SU-DHL-6 (cell line): ENCODE data around the gene TMEM271.

Experiments used
- EZH2phosphoT487 ChIP-seq: fragments of 200-600 bp; sonication (generic), shearing (Covaris generic); conservative IDR thresholded peaks from 2 replicates; pipeline ENCODE4 v1.6.1; 2018; ENCODE audit warnings: mild to moderate bottlenecking, antibody characterized with exemption, low read length, moderate library complexity, mixed read lengths
- TF ChIP-seq, protein P1 (sequence below): fragments of 200-600 bp; sonication (generic); IDR thresholded peaks from one replicate; pipeline ENCODE4 v1.5.1; 2017; ENCODE audit warnings: antibody characterized with exemption, mild to moderate bottlenecking, low read length, moderate library complexity; ENCODE audit not compliant: insufficient read depth, poor library complexity, severe bottlenecking

GRCh38 chr4:524196-524595 lies 51.9 kb downstream of the TMEM271 start:
- TF ChIP-seq, protein P1, sequence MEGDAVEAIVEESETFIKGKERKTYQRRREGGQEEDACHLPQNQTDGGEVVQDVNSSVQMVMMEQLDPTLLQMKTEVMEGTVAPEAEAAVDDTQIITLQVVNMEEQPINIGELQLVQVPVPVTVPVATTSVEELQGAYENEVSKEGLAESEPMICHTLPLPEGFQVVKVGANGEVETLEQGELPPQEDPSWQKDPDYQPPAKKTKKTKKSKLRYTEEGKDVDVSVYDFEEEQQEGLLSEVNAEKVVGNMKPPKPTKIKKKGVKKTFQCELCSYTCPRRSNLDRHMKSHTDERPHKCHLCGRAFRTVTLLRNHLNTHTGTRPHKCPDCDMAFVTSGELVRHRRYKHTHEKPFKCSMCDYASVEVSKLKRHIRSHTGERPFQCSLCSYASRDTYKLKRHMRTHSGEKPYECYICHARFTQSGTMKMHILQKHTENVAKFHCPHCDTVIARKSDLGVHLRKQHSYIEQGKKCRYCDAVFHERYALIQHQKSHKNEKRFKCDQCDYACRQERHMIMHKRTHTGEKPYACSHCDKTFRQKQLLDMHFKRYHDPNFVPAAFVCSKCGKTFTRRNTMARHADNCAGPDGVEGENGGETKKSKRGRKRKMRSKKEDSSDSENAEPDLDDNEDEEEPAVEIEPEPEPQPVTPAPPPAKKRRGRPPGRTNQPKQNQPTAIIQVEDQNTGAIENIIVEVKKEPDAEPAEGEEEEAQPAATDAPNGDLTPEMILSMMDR, result no peak
- TF ChIP-seq EZH2phosphoT487, result no peak
